Bronchial epithelial cell (primary cell): ENCODE data around the gene ENPP1. TPM values are rescaled to one million over a fixed set of nuclear protein-coding genes. Genes with fewer than 3 reads are reported as not detected.

Experiments
- DNase-seq: peaks from one replicate; pipeline ENCODE4 v3.0.0-alpha.2; 2010; ENCODE audit warnings: low read depth
- FAIRE-seq: peaks from 2 replicates; lab custom pipeline; 2011; peaks lifted over from hg19 to GRCh38; lab: Jason Lieb, UNC
- H3K27me3 ChIP-seq: 2 replicates; pipeline ENCODE4 v1.5.1; 2011; ENCODE audit warnings: low read length; ENCODE audit not compliant: control insufficient read depth, insufficient read depth
- H3K36me3 ChIP-seq: 2 replicates; pipeline ENCODE4 v1.5.1; 2011; ENCODE audit warnings: low read length; ENCODE audit not compliant: control insufficient read depth, insufficient read depth
- H3K4me3 ChIP-seq: 2 replicates; pipeline ENCODE4 v1.5.1; 2011; ENCODE audit warnings: mild to moderate bottlenecking, low read depth, low read length, control low read depth
- total RNA-seq: library from RNA; depleted of rRNA; stranded (reverse); fragments of >200 nt; gene quantifications from 2 replicates; pipeline ENCODE4 v1.2.1, GENCODE V29; 2014
- TF ChIP-seq, protein P1 (sequence below): IDR thresholded peaks from 2 replicates; pipeline ENCODE4 v1.5.1; 2011; ENCODE audit warnings: mild to moderate bottlenecking, moderate library complexity, low read length, control low read depth, inconsistent platforms; ENCODE audit not compliant: insufficient read depth, severe bottlenecking

The ENPP1 gene
- total RNA-seq, 1 donor from 2014 or later = under 0.01 TPM

DNA sequence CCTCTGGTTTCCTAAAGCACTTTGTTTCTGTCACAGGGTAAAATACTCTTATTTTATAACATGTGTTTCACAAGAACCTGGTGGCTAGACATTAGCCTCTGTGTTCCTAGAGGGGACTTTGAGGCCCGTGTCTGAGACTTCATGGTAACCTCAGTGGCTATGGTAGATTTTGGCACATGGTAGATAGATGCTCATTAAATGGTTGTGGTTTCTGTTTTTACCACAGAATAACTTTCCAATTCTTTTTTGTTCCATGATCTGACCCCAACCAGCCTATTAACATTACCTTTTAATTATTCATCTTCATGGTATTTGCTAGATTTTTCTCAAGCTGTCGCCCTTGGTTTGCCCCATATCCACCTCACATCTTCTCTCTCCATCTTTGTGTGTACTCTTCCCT is 109.0 kb downstream of the ENPP1 start:
- FAIRE-seq = no peak
- TF ChIP-seq, protein P1, sequence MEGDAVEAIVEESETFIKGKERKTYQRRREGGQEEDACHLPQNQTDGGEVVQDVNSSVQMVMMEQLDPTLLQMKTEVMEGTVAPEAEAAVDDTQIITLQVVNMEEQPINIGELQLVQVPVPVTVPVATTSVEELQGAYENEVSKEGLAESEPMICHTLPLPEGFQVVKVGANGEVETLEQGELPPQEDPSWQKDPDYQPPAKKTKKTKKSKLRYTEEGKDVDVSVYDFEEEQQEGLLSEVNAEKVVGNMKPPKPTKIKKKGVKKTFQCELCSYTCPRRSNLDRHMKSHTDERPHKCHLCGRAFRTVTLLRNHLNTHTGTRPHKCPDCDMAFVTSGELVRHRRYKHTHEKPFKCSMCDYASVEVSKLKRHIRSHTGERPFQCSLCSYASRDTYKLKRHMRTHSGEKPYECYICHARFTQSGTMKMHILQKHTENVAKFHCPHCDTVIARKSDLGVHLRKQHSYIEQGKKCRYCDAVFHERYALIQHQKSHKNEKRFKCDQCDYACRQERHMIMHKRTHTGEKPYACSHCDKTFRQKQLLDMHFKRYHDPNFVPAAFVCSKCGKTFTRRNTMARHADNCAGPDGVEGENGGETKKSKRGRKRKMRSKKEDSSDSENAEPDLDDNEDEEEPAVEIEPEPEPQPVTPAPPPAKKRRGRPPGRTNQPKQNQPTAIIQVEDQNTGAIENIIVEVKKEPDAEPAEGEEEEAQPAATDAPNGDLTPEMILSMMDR = no peak
- H3K27me3 ChIP-seq = no peaks in the 10 kb centered on the region
- no peak for DNase-seq
- no peak overlapping the region for H3K4me3 ChIP-seq
- no peaks in the 10 kb centered on the region for H3K36me3 ChIP-seq

DNA sequence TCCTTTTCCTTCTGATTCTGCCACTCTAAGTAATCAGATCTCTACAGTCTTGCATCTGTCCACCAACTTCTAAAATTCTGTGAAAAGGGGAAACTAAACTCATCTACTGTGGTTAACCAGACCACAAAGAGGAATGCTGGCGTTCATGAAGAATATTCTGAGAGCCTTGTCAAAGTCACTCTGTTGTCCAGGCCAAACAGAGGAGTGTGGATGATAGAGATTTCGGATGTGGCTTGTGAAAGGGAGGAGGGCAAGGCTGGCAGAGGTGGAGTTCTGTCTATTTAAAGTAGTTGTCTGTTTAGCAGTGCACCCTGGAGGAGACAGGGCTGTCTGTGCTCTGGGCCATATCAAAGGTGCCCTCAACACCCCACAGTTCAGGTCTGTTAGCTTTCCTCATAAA is 109.5 kb downstream of the ENPP1 start:
- Histone ChIP-seq H3K4me3 (no peak overlapping the region), H3K36me3 (no peaks in the 10 kb centered on the region), H3K27me3 (no peaks in the 10 kb centered on the region)
- FAIRE-seq (no peak), DNase-seq (no peak)
- TF ChIP-seq, protein P1 = no peak

DNA sequence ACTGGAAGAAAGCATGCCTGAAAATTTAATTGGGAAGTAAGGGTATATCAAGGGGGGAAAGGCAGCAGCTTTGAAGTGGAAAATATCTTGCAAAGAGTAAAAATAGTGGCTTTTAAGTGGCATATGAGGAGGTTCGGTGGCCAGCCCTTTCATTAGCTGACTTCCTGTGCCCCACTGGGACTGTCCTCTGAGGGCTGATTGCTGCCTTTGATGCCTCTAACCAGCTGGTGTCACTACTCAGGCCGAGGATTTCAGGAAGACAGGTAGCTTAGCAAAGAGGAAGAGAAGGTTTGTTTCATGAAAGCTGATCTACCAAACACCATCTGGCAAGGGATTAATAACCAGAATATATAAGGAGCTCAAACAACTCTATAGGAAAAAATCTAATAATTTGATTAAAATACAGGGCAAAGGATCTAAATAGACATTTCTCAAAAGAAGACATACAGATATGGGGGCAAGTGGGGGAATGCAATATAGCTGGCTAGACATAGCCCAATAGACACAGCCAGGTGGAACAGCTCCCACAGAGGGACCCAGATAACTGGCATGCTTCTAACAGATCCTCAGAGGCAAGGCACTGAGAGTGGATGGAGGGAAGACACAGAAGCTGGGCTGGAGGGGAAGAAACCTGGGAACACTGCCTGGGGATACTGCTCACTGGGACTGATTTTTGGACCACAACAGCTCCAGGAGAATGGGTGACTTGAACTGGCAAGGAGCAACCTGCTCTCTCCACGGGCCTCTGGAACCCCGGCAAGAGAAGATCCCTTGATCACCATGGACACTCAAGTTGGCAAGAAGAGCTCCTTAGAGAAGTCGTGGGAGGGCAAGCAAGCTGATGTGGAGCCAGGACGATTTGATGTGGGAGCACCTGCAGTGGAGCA is 110.2 kb downstream of the ENPP1 start:
- H3K4me3 ChIP-seq = no peak overlapping the region
- DNase-seq (no peak), FAIRE-seq (no peak)
- TF ChIP-seq, protein P1 = no peak
- H3K27me3 ChIP-seq = no peaks in the 10 kb centered on the region
- H3K36me3 ChIP-seq = no peaks in the 10 kb centered on the region

DNA sequence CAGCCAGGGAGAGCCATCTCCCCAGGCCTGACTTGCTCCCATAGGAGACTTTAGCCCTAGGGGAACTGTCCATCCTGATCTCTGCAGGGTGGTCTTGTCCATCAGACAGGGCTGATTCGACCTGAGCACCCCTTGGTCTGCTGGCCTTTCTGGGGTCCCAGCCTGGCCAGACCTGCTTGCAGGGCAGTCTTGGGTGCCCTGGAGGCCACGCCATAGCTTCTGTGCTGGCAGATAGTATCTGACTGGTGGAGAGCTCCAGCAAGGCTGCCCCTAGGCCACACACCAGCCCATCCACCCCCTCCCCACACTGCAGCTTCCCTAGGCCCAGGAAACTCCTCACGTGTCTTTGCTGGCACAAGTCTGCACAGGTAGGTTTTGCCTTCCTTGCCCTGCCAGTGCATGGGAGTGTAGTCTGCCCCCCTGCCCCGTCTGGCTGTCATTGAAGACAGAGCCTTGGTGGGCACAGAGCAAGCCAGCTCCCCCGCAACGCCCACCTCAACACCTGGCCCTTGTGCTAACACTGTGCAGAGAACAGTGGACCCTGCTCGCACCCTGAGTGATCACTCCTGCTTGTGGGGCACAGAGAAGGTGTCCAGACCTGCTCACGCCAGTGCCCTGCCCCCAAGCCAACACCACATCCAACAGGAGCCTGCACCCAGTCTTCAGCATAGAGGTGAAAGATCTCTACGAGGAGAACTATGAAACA is 111.0 kb downstream of the ENPP1 start:
- TF ChIP-seq, protein P1 = no peak
- H3K36me3 ChIP-seq = no peaks in the 10 kb centered on the region
- FAIRE-seq = no peak
- no peaks in the 10 kb centered on the region for H3K27me3 ChIP-seq
- DNase-seq = no peak
- no peak overlapping the region for H3K4me3 ChIP-seq

DNA sequence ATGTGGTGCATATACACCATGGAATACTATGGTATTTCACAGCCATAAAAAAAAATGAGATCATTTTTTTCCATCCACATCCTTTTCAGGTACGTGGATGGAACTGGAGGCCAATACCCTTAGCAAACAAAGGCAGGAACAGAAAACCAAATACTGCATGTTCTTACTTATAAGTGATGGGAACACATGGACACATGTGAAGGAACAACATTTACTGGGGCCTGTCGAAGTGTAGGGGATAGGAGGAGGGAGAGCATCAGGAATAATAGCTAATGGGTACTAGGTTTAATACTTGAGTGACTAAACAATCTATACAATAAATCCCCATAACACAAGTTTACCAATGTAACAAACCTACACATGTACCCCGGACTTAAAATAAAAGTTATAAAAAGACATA is 112.8 kb downstream of the ENPP1 start:
- FAIRE-seq = no peak

More for the DNA sequence above, 112.8 kb downstream of the ENPP1 start:
- no peaks in the 10 kb centered on the region for H3K36me3 ChIP-seq
- TF ChIP-seq, protein P1 = no peak
- H3K4me3 ChIP-seq = no peak overlapping the region
- no peaks in the 10 kb centered on the region for H3K27me3 ChIP-seq
- no peak for DNase-seq
